A549 (cell line): ENCODE data around the gene KCNIP3.

ENCODE experiments used
- CHD2 ChIP-seq: fragments of 150-350 bp; IDR thresholded peaks from 2 replicates; pipeline ENCODE4 v1.6.1; 2014; ENCODE audit warnings: low read length; ENCODE audit not compliant: partially characterized antibody
- EHMT2 ChIP-seq: fragments of 200-600 bp; sonication (generic); IDR thresholded peaks from 2 replicates; pipeline ENCODE4 v1.6.1; 2016; ENCODE audit warnings: antibody characterized with exemption, low read depth, mild to moderate bottlenecking, moderate library complexity
- EP300 ChIP-seq, 2 experiments: fragments of >200 bp; sonication (Bioruptor Twin); formaldehyde crosslinking; IDR thresholded peaks; 2 replicates in 1 of 2; 3 replicates in 1 of 2; pipeline ENCODE4 v1.6.1; 2016 to 2017
- ESRRA ChIP-seq: fragments of 150-350 bp; IDR thresholded peaks from 2 replicates; pipeline ENCODE4 v1.6.1; 2014; ENCODE audit warnings: mild to moderate bottlenecking, low read length, borderline replicate concordance
- NR3C1 ChIP-seq: fragments of >200 bp; sonication (Bioruptor Twin); formaldehyde crosslinking; IDR thresholded peaks from 3 replicates; pipeline ENCODE4 v1.6.1; 2017
- POLR2AphosphoS2 ChIP-seq: conservative IDR thresholded peaks from 2 replicates; pipeline ENCODE4 v1.6.1; 2012; ENCODE audit warnings: low read length, improper control_type of control experiment, inconsistent platforms
- RCOR1 ChIP-seq: fragments of 150-350 bp; IDR thresholded peaks from 2 replicates; pipeline ENCODE4 v1.6.1; 2014; ENCODE audit warnings: antibody characterized with exemption, low read length, low read depth
- SREBF2 ChIP-seq: fragments of 450-650 bp; IDR thresholded peaks from 2 replicates; pipeline ENCODE4 v1.6.1; 2014; ENCODE audit warnings: mild to moderate bottlenecking, moderate library complexity
- ZC3H11A ChIP-seq: fragments of 450-650 bp; IDR thresholded peaks from 2 replicates; pipeline ENCODE4 v1.6.1; 2014; ENCODE audit warnings: antibody characterized with exemption, mild to moderate bottlenecking
- TF ChIP-seq, protein P1 (sequence below): fragments of >200 bp; sonication (Bioruptor Twin); formaldehyde crosslinking; IDR thresholded peaks from 3 replicates; pipeline ENCODE4 v1.5.1; 2016
- TF ChIP-seq, protein P2 (sequence below): fragments of >200 bp; sonication (Bioruptor Twin); formaldehyde crosslinking; IDR thresholded peaks from 3 replicates; pipeline ENCODE4 v1.6.1; 2016

DNA sequence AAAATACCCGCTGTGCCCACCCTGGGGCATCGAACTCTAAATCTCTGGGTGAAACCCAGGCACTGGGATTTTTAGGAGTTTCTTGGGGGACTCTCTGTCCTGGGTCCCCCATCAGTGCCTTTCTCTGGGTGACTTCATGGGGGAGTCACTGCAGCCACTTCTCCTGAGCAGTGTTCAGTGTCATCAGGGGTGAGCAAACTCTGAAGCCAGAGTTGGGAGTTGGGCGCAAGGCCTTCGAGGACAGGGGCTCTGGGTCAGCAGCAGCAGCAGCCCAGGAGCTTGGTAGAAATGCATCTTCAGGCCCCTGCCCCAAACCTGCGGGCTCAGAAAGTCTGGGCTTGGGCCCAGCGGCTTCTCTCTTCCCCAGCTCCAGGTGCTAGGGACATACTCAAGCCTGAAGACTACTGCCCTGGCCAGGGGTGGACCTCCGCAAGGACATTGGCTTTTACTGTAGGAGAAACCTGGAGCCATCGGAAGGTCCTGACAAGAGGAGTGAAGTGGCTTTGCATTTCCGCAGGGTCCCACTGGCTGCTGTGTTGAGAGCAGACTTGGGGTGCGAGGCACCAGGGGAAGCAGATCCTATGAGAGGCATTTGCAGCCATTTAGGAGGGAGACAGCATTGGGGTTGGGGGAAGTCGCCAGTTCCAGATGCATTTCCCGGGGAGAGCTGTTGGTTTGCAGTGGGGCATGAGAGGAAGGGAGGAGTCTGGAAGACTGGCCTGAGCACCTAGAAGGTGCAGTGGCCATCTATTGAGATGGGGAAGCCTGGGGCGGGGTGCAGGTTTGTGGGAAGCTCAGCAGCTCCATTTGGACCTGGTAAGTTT, 53.8 kb downstream of the KCNIP3 start:
- TF ChIP-seq, protein P1, sequence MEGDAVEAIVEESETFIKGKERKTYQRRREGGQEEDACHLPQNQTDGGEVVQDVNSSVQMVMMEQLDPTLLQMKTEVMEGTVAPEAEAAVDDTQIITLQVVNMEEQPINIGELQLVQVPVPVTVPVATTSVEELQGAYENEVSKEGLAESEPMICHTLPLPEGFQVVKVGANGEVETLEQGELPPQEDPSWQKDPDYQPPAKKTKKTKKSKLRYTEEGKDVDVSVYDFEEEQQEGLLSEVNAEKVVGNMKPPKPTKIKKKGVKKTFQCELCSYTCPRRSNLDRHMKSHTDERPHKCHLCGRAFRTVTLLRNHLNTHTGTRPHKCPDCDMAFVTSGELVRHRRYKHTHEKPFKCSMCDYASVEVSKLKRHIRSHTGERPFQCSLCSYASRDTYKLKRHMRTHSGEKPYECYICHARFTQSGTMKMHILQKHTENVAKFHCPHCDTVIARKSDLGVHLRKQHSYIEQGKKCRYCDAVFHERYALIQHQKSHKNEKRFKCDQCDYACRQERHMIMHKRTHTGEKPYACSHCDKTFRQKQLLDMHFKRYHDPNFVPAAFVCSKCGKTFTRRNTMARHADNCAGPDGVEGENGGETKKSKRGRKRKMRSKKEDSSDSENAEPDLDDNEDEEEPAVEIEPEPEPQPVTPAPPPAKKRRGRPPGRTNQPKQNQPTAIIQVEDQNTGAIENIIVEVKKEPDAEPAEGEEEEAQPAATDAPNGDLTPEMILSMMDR, result no peak
- TF ChIP-seq NR3C1 (no peak), ZC3H11A (no peak), ESRRA (no peak), SREBF2 (no peak), CHD2 (no peak), RCOR1 (no peak), EP300 (IDR thresholded peaks at IDR 0.05) (no peak), EHMT2 (no peak), POLR2AphosphoS2 (no peak)
- TF ChIP-seq, protein P2, sequence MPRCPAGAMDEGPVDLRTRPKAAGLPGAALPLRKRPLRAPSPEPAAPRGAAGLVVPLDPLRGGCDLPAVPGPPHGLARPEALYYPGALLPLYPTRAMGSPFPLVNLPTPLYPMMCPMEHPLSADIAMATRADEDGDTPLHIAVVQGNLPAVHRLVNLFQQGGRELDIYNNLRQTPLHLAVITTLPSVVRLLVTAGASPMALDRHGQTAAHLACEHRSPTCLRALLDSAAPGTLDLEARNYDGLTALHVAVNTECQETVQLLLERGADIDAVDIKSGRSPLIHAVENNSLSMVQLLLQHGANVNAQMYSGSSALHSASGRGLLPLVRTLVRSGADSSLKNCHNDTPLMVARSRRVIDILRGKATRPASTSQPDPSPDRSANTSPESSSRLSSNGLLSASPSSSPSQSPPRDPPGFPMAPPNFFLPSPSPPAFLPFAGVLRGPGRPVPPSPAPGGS, result no peak
